ENCODE measurements around the gene SLC49A3.

- TF ChIP-seq CTCF (IDR thresholded peaks at IDR 0.05; ENCODE audit: poor library complexity) (no peak), EZH2phosphoT487 (IDR thresholded peaks at IDR 0.05; ENCODE audit: low read depth, severe bottlenecking, unreplicated experiment) (no peak)
Observed at GRCh38 chr4:633976-634598, 54.9 kb downstream of the SLC49A3 start.
